Stimulated activated CD4-positive, alpha-beta T cell treated with anti-CD3 and anti-CD28 coated beads, Interleukin-15, amount 100 ng/mL, for 24 hours (primary cell): Measurements from ENCODE around the gene CNNM4.

ENCODE experiments used
- DNase-seq: peaks from one replicate; pipeline ENCODE4 v3.0.0-alpha.2; 2020

The CNNM4 gene

DNA sequence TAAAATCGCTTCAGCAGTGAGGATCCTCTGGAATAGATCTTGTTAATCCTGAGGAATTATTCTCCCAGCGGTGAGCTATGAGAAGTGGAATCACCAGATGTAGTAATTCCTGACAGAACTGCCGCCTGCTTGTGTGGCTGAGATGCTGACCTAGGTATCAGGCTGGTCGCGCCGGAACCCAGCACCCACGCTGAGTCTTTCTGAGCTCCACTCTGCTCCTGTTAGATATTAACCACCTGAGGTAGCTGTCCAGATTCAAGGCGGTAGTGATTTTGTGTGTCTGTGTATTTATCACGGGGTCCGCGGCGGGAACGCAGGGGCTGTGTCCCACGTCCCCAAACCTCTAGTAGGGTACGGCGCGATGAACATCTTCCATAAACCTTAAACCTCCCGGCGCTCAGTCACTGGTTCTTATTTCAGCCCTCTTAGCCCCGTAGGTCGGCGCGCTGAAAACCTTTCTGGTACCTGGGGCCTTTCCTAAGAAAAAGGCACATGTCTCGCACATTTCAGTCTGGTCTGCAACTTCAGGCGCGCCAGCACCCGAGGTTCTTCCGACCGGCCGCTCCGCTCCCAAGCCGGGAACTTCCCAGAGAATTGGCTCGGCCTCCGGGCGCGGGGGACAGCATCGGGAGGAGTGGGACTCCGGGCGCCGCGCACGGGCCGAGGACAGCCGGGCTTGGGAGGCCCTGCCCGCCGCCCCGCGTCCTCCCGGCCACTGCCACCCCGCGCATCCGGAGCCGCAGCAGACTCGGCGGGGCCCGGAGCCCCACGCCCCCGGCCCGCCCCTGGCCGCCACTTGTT is 54.8 kb downstream of the CNNM4 start:
- DNase-seq: peak; percentile 49

GRCh38 chr2:96816127-96816835 is 55.6 kb downstream of the CNNM4 start, which contains the start of gene CNNM3:
CNNM3 (plus strand) TSS chr2:96816268; CDS start chr2:96816278, 10 bp downstream.
- DNase-seq: peak; percentile 99

GRCh38 chr2:96816836-96817702 is 56.4 kb downstream of the CNNM4 start:
- peak; percentile 26 for DNase-seq

- DNase-seq: no peak
These were observed 57.2 kb downstream of the CNNM4 start for GRCh38 chr2:96817882-96818281.

DNA sequence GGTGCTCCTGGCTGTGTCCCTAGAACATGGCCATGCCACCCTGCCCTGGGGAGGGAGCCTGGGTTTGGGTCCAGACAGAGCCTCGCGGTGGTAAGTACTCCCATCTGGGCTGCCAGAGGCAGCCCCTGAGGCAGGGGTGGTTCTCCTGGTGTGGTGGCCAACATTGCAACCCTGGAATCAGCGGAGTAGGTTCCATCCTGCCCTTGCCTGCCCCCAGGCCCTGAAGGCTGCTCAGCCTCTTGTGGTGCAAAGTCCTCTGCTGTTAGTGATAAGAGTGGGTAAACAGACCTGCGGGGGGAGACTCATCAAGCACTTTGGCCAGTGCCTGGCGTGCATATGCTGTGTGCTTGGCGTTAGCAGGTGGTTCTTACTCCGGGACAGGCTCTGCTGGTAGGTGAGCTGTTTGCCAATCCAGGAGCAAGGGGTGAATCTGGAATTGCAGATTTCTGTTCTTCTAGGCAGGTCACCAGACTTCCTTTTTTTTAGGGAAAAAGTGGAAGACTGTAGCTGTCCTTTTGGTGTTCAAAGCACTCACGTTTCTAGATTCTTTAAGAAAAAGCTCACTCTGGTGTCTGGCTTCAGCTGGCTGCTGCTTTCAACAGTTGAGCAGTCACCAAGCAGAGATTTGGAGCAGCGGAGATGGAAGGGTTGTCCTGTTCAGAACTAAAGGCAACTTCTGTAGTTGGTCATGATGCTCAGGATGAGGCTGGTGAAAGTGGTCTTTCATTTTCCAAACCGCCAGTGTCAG is 58.6 kb downstream of the CNNM4 start:
- DNase-seq: no peak

GRCh38 chr2:96819876-96820511 is 59.3 kb downstream of the CNNM4 start:
- no peak for DNase-seq

GRCh38 chr2:96821113-96821675 is 60.5 kb downstream of the CNNM4 start:
- DNase-seq: no peak

DNA sequence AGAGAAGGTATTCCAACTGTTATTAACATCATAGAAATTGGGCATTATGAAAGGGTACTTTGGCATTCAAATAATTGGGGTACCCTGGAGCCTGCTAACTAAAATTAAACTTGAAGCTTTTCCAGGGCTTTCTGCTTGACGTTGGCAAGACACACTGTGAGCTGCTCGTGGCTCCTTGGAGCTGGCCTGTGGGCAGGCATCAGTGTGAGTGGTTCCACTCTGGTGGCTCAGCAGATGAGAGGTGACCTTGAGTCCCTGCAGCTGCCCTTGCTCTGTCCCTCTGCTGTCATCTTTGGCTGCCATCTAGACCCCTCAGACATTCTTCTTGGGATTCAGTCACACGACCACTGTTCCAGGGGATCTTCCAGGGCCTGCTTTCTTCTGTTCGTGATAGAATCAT is 62.1 kb downstream of the CNNM4 start:
- no peak for DNase-seq

GRCh38 chr2:96823198-96823597 is 62.5 kb downstream of the CNNM4 start:
- DNase-seq: no peak

- DNase-seq: no peak
These were observed 63.6 kb downstream of the CNNM4 start for GRCh38 chr2:96824079-96824870.

DNA sequence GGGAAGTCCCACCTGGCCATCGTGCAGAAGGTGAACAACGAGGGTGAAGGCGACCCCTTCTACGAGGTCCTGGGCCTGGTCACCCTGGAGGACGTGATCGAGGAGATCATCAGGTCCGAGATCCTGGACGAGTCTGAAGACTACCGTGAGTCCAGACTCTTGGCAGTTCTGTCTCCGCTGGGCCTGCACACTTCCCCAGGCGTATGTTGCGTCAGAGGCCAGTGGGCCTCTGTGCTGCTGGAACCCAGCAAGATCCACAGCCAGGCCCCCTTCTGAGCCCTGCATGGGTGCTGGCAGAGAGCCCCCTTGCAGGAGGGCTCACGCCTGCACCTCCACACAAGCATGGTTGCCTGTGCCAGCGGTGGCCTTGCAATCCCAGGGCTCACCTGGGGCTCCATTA is 64.4 kb downstream of the CNNM4 start:
- no peak for DNase-seq

DNA sequence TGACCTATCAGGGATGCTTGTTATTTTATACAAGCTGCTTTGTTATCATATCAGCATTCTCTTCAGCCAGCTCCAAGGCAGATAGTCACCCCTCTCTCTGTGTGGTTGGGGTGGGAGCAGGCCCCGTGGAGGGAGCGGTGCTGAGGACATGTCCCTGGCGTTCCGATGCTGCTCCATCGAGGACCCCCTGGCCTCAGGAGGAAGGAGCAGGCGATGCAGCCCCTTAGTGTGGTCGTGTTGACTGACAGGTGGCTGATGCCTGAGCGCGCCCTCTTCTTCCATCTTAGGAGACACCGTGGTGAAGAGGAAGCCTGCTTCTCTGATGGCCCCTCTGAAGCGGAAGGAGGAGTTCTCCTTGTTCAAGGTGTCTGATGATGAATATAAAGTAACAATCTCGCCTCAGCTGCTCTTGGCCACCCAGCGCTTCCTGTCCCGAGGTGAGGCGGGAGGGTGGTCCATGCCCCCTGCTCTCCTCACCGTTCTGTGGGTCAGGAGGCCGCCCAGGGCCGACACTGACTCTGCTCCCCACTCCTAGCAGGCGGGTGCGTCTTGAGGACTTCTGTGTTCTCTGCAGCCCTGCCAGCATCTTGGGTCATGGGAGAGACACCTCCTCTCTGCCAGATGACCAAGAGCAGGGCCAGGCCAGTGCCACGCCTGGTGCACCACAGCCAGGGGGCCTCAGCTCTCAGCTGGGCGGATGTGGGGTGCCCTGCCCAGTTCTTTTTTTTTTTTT is 66.0 kb downstream of the CNNM4 start:
- DNase-seq: no peak

GRCh38 chr2:96828436-96828835 is 67.7 kb downstream of the CNNM4 start:
- DNase-seq: no peak

GRCh38 chr2:96828874-96829273 is 68.2 kb downstream of the CNNM4 start:
- DNase-seq: no peak

DNA sequence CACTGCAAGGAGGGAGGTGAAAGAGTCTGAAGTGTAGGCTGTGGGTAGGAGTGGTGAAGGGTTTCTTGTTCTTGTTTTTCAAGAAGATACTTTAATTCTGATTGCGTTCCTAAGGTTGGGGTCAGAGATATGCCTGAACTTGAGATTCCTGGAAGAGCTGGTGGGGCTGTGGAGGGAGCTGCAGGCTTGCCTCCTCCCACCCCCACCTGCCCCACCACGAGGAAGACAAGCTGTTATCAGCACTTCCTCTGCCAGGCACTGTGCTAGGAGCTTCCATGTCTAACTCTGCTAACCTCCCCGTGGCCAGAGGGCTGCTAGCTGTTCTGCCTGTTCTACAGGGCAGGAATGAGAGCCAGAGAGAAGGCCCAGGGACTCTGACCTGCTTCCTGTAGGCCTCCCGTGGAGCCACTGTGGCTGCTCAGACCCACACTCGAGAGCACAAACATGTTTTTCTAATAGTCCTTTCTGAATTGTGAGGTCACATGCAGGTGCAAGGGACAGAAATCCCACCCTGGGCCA is 69.4 kb downstream of the CNNM4 start:
- DNase-seq: no peak

DNA sequence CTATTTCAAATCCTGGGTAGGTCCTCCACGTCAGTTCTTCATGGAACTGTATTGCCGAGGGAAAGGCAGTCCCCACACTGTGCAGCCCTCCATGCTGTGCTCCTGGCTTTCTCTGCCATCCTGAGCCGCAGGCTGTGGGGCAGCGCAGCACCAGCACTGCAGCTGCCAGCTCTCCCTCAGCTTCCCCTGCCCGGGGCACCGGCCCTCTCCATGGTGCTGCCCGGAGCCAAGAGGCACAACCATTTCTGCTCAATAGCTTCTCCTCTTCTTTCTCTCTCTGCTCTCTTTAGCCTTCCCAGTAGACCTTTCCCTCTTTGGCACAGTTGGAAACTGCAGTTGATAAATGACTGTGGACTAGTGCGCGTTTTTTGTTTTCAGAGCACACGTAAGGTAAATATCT is 71.0 kb downstream of the CNNM4 start:
- no peak for DNase-seq

- DNase-seq: no peak
These were observed 71.7 kb downstream of the CNNM4 start for GRCh38 chr2:96832408-96832753.

DNA sequence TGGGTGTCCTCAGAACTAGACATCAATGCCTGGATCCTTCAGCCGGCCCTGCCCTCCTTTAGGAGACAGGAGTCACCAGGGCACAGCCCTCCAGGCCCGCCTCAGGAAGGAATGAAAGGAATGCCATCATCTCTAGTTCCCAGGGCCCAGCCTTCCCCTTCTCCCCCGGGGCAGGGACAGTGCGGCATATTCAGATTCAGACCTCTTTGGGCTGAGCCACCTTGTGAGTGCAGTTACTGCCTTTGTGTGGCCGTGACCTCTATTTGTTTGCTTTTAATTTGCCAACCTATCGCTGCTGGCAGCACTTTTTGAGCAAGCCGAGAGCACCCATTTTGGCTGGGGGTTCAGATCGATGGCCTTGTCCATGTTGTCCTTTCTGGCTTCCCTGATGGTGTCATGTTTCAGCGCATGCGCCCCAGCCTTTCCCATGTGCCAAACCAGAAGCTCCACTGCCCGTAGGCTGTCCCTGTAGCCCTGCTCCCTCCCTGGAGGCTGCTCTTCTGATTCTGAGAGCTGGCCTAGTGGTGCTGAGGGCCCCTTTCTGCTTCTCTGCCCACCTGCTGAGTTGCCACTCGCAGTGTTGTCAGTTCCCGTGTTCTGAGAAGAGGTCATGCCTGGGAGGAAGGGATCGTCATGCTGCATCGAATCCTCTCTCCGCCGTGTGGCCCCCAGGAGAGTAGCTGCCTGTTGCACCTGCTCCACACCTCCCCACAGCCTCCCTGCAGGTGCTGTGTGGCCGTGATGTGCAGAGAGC is 72.2 kb downstream of the CNNM4 start:
- no peak for DNase-seq

GRCh38 chr2:96835830-96836229 is 75.1 kb downstream of the CNNM4 start:
- DNase-seq: no peak
